Hair follicular keratinocyte (primary cell): ENCODE measurements around the gene CTRB1. TPM values are rescaled to one million over a fixed set of nuclear protein-coding genes. Genes with fewer than 3 reads are reported as not detected.

ENCODE experiments used
- total RNA-seq: library from RNA; depleted of rRNA; stranded (reverse); fragments of >200 nt; gene quantifications from 2 replicates; pipeline ENCODE4 v1.2.3, GENCODE V29; 2015

Gene CTRB1
- total RNA-seq, result not detected in 2 replicates

GRCh38 chr16:75218256-75219076 lies at the start of gene CTRB1:
CTRB1 (plus strand) TSS chr16:75218988; CDS start chr16:75219008, 20 bp downstream.

GRCh38 chr16:75206749-75207451 lies 11.9 kb upstream of the CTRB1 start, which contains the start of gene CTRB2:
CTRB2 (minus strand) TSS chr16:75207161; CDS start chr16:75207141, 20 bp downstream.

GRCh38 chr16:75251280-75252048 lies 32.7 kb downstream of the CTRB1 start, which contains the start of gene BCAR1:
BCAR1 (minus strand) TSS chr16:75251624; CDS start chr16:75251482, 142 bp downstream.

Other genes starting within 250 kb of the CTRB1 start
- 10.4 and 18.3 TPM in 2 replicates for gene WDR59, start 233.9 kb upstream of the CTRB1 start, total RNA-seq
- gene ZNRF1, start 220.0 kb upstream of the CTRB1 start, total RNA-seq, result 18.4 and 33.8 TPM in 2 replicates
- gene LDHD, start 102.2 kb upstream of the CTRB1 start, total RNA-seq, result 0.53 and 2.7 TPM in 2 replicates
- gene ZFP1, start 70.5 kb upstream of the CTRB1 start, total RNA-seq, result 5.5 and 10.2 TPM in 2 replicates
- not detected in 2 replicates for gene CTRB2, start 11.8 kb upstream of the CTRB1 start, total RNA-seq
- 87.9 and 93.0 TPM in 2 replicates for gene BCAR1, start 32.6 kb downstream of the CTRB1 start, total RNA-seq
- gene CFDP1, start 214.5 kb downstream of the CTRB1 start, total RNA-seq, result 37.4 and 46.0 TPM in 2 replicates
- 14.7 and 16.4 TPM in 2 replicates for gene TMEM170A, start 245.7 kb downstream of the CTRB1 start, total RNA-seq